ENCODE measurements around the gene AXL.

Gene AXL

DNA sequence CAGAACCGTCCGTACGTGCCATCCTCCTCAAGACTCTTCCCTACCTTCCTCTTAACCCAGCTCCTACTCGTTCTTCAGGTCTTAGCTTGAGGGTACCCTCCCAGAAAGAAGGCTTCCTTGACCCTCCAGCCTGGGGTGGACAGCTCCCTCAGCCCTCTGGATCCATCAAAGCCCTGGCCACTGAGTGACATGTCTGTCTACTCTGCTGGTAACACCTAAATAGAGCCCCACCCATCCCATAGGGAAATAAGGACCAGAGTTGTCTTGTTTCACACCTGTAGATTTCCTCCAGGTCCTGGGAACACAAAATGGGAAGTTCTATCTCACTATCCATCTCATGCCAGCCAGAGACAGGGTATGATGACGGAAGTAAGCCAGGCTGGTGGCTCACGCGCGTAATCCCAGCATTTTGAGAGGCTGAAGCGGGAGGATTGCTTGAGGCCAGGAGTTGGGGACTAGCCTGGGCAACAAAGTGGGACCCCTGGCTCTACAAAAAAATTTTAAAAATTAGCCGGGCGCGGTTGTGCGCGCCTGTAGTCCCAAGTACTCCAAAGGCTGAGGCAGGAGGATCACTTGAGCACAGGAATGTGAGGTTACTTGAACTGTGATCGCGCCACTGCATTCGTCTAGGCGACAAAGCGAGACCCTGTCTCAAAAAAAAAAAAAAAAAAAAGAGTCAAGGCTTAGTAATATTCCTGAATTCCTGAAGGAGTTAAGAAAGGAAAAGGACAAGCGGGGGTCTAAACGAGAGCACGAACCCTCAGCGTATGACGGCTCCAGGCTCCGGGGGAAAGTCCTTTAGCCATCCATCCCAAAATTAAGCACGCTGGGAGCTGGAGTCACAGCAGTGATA is 90.4 kb downstream of the AXL start:
- DNase-seq = no peak

DNA sequence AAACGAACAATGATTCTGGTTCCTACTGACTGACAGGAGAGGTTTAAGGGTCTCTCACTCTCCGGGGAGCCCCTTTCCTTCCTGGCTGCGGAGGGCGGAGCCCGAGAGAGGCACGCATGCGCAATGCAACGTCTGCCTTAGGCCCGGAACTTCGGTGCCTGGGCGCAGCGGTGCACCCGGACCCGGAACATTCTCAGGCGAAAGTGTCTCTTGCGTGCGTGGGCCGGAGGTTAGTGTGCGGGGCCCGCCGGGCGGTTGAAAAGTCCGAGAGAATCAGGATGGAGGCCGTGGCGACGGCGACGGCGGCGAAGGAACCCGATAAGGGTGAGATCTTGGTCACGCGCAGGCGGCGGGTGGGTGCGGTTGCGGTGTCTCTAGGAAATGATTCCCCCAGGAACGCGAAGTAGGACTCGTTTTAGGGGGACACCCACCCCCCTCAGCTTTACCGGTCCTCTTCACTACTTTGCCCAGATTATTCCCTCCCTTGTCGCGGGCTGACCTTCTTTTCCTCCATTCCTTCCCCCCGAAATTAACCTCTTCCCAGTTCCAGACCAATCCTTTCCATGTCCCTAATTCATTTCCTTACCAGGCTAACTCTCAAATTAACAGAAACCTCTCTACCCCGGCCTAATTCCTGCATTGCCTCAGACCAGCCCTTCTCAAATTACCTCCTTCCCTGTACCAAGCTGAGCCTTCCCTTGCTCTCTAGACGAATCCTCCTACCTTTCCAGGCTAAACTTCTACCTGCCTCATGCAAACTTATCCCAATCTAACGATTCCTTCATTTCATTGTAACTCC is 91.2 kb downstream of the AXL start, which contains the start of gene CCDC97:
Gene CCDC97, plus strand, starts transcription at position 140 of the 799 bp plus-strand sequence. Its CDS starts 139 bp downstream, at position 279.
- DNase-seq = peak; percentile 97

DNA sequence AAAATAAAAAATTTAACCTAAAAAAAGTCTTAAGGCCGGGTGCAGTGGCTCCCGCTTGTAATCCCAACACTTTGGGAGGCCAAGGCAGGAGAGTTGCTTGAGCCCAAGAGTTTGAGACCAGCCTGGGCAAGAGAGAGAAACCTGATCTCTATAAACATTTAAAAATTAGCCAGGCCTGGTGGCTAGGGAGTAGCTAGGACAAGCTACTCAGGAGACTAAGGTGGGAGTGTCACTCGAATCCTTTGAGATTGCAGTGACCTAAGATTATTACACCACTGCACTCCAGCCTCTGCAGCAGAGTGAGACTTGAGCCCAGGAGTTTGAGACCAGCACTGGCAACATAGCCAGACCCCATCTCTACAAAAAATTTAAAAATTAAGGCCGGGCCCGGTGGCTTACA is 92.0 kb downstream of the AXL start:
- no peak for DNase-seq
